ENCODE data around the gene ZNF629.

ZNF629 gene

GRCh38 chr16:30728899-30729672, 57.9 kb downstream of the ZNF629 start:
- DNase-seq (ENCODE audit: extremely low spot score) = no peak
- TF ChIP-seq BHLHE40 (IDR thresholded peaks at IDR 0.05; ENCODE audit: borderline replicate concordance) (no peak), HDGF (IDR thresholded peaks at IDR 0.05; ENCODE audit: borderline replicate concordance) (no peak), FOXK2 (IDR thresholded peaks at IDR 0.05) (no peak), L3MBTL2 (conservative IDR thresholded peaks at IDR 0.05) (no peak), CTBP1 (IDR thresholded peaks at IDR 0.05; ENCODE audit: borderline replicate concordance) (no peak), LEF1 (IDR thresholded peaks at IDR 0.05; ENCODE audit: borderline replicate concordance) (no peak), NFRKB (IDR thresholded peaks at IDR 0.05) (no peak), ZNF384 (IDR thresholded peaks at IDR 0.05) (no peak), ELF4 (IDR thresholded peaks at IDR 0.05) (no peak), SUZ12 (IDR thresholded peaks at IDR 0.05) (no peak), ARNT (IDR thresholded peaks at IDR 0.05) (no peak), TARDBP (IDR thresholded peaks at IDR 0.05) (no peak), SP1 (IDR thresholded peaks at IDR 0.05) (no peak), PKNOX1 (IDR thresholded peaks at IDR 0.05) (no peak), FOXM1 (IDR thresholded peaks at IDR 0.05; ENCODE audit: borderline replicate concordance) (no peak), FOXA1 (IDR thresholded peaks at IDR 0.05) (no peak)
- POLR2A ChIA-PET = interaction anchor here (7.5 kb wide), 1 partner anchor 19 kb away, joined by 43 read pairs; the partner anchor contains the start of gene PHKG2
- CTCF ChIA-PET = no interaction called here

Data from HEK293T (cell line).